Thoracic aorta (tissue), 2 donors: ENCODE data around the gene DNAH8. TPM values are rescaled to one million over a fixed set of nuclear protein-coding genes. Genes with fewer than 3 reads are reported as not detected.
"Not testable (repeated sequence)": the region's sequence is repeated elsewhere in the genome, so short reads cannot be mapped to it uniquely, and the experiment has no call there.

Experiments used
- ATAC-seq: fragments of 150-250 bp; one replicate; pipeline ENCODE4 v1.8.0; 2017; ENCODE audit warnings: low read depth; ENCODE audit not compliant: insufficient number of reproducible peaks, low FRiP score
- DNase-seq: peaks from one replicate; pipeline ENCODE4 v3.0.0-alpha.2; 2020; ENCODE audit warnings: low spot score
- H3K27ac ChIP-seq, 2 donors: fragments of 200-600 bp; sonication (generic); 1 replicate in 1 of 2; 2 replicates in 1 of 2; pipeline ENCODE4 v1.5.1; 2016; ENCODE audit warnings: mild to moderate bottlenecking in 2 of 2, moderate library complexity in 2 of 2
- H3K27me3 ChIP-seq: fragments of 200-600 bp; sonication (generic); replicated peaks from 2 replicates; pipeline ENCODE4 v1.6.0; 2016; ENCODE audit warnings: mild to moderate bottlenecking; ENCODE audit not compliant: insufficient read depth
- H3K36me3 ChIP-seq: fragments of 200-600 bp; sonication (generic); one replicate; pipeline ENCODE4 v1.5.1; 2016
- H3K4me1 ChIP-seq, 2 donors: fragments of 200-600 bp; sonication (generic); 1 replicate in 1 of 2; 2 replicates in 1 of 2; pipeline versions ENCODE4 v1.5.1 to v1.6.0; 2016; ENCODE audit warnings: low read depth in 2 of 2, mild to moderate bottlenecking in 1 of 2; ENCODE audit not compliant: control insufficient read depth in 1 of 2
- H3K4me3 ChIP-seq: fragments of 200-600 bp; sonication (generic); 2 replicates; pipeline ENCODE4 v1.5.1; 2016; ENCODE audit warnings: mild to moderate bottlenecking
- H3K9me3 ChIP-seq: fragments of 200-600 bp; sonication (generic); 2 replicates; pipeline ENCODE4 v1.5.1; 2016
- CTCF ChIP-seq: fragments of 200-600 bp; sonication (generic); IDR thresholded peaks from one replicate; pipeline ENCODE4 v1.5.1; 2019; ENCODE audit warnings: antibody characterized with exemption
- total RNA-seq, 2 donors: library from RNA; depleted of rRNA; stranded (reverse); fragments of >200 nt; gene quantifications; one replicate each; pipeline versions ENCODE4 v1.1.0 to v1.2.3, GENCODE V29; 2016

The DNAH8 gene
- total RNA-seq, 2 donors from 2014 or later = 0.14 TPM; not detected in 1

GRCh38 chr6:38695227-38695900, 19.7 kb upstream of the DNAH8 start:
- DNase-seq = no peak
- Histone ChIP-seq H3K36me3 (no peaks in the 10 kb centered on the region), H3K4me3 (no peak overlapping the region), H3K4me1 (peaks cover 0 to 5% of the 10 kb centered on the region in 2 donors), H3K27me3 (no peaks in the 10 kb centered on the region), H3K9me3 (peaks cover 4% of the 10 kb centered on the region), H3K27ac (no peak overlapping the region)
- TF ChIP-seq CTCF = no peak
- no peak for ATAC-seq

- Histone ChIP-seq H3K27ac (no peak overlapping the region), H3K4me3 (no peak overlapping the region), H3K4me1 (peaks cover 0 to 2% of the 10 kb centered on the region in 2 donors), H3K27me3 (no peaks in the 10 kb centered on the region), H3K36me3 (no peaks in the 10 kb centered on the region), H3K9me3 (peaks cover 4% of the 10 kb centered on the region)
- ATAC-seq = no peak
- no peak for DNase-seq
- no peak for TF ChIP-seq CTCF
Observed at GRCh38 chr6:38695933-38696332, 19.2 kb upstream of the DNAH8 start.

- ATAC-seq (no peak), DNase-seq (no peak)
- H3K27me3 ChIP-seq = no peaks in the 10 kb centered on the region
- peaks cover 4% of the 10 kb centered on the region for H3K9me3 ChIP-seq
- H3K4me1 ChIP-seq = no peaks in the 10 kb centered on the region
- H3K4me3 ChIP-seq = no peak overlapping the region
- no peak overlapping the region for H3K27ac ChIP-seq
- TF ChIP-seq CTCF = no peak
- no peaks in the 10 kb centered on the region for H3K36me3 ChIP-seq
Observed at GRCh38 chr6:38696345-38696744, 18.8 kb upstream of the DNAH8 start.

GRCh38 chr6:38697846-38698245, 17.3 kb upstream of the DNAH8 start:
- no peak for TF ChIP-seq CTCF
- no peak for ATAC-seq
- no peak for DNase-seq
- no peak overlapping the region for H3K27ac ChIP-seq
- peaks cover 4% of the 10 kb centered on the region for H3K9me3 ChIP-seq
- H3K4me1 ChIP-seq = peaks cover 5 to 6% of the 10 kb centered on the region in 2 donors
- H3K4me3 ChIP-seq = no peak overlapping the region
- no peaks in the 10 kb centered on the region for H3K27me3 ChIP-seq
- H3K36me3 ChIP-seq = no peaks in the 10 kb centered on the region

- not testable (repeated sequence) for H3K36me3 ChIP-seq, H3K4me1 ChIP-seq, H3K4me3 ChIP-seq, H3K9me3 ChIP-seq, H3K27ac ChIP-seq, H3K27me3 ChIP-seq, DNase-seq, ATAC-seq
Observed at GRCh38 chr6:38699702-38700101, 15.4 kb upstream of the DNAH8 start.

GRCh38 chr6:38701551-38701950, 13.6 kb upstream of the DNAH8 start:
- H3K9me3 ChIP-seq = peaks cover 4% of the 10 kb centered on the region
- TF ChIP-seq CTCF = no peak
- no peaks in the 10 kb centered on the region for H3K36me3 ChIP-seq
- no peaks in the 10 kb centered on the region for H3K27me3 ChIP-seq
- H3K4me3 ChIP-seq = peak overlapping the region; percentile 84
- H3K4me1 ChIP-seq = peaks cover 5 to 6% of the 10 kb centered on the region in 2 donors
- DNase-seq (no peak), ATAC-seq (no peak)
- no peak overlapping the region for H3K27ac ChIP-seq
